Neural cell (in vitro differentiated cells): ENCODE data around the gene ITGB1.

Experiments used
- EP300 ChIP-seq: fragments of 450-650 bp; conservative IDR thresholded peaks from 2 replicates; pipeline ENCODE4 v1.6.1; 2014; ENCODE audit warnings: antibody characterized with exemption, mild to moderate bottlenecking, moderate library complexity; ENCODE audit not compliant: poor library complexity, severe bottlenecking
- POLR2AphosphoS5 ChIP-seq: IDR thresholded peaks from 2 replicates; pipeline ENCODE4 v1.6.1; 2012
- RAD21 ChIP-seq: fragments of 450-650 bp; conservative IDR thresholded peaks from 2 replicates; pipeline ENCODE4 v1.6.1; 2014; ENCODE audit warnings: antibody characterized with exemption, mild to moderate bottlenecking, moderate library complexity
- TF ChIP-seq, protein P1 (sequence below): fragments of 450-650 bp; IDR thresholded peaks from 2 replicates; pipeline ENCODE4 v1.5.1; 2014; ENCODE audit warnings: antibody characterized with exemption, mild to moderate bottlenecking, moderate library complexity; ENCODE audit not compliant: poor library complexity, severe bottlenecking

DNA sequence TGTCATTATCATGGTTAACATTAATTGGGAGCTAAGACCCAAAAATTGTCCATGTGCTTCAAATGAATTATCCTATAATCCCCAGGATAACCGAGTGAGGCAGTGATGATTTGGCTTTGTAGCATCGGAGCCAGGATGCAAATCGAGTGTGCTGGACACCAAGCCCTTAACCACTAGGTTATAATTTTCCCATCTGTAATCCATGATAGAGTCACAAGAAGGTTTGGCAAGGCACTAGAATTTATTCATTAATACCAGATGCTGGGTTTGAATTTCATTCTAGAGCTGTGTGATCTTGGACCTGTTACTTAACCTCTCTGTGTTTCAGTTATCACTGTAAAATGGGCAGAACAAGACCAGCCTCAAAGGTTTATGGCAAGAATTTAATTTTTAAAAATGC lies 21.0 kb upstream of the ITGB1 start:
- TF ChIP-seq, protein P1, sequence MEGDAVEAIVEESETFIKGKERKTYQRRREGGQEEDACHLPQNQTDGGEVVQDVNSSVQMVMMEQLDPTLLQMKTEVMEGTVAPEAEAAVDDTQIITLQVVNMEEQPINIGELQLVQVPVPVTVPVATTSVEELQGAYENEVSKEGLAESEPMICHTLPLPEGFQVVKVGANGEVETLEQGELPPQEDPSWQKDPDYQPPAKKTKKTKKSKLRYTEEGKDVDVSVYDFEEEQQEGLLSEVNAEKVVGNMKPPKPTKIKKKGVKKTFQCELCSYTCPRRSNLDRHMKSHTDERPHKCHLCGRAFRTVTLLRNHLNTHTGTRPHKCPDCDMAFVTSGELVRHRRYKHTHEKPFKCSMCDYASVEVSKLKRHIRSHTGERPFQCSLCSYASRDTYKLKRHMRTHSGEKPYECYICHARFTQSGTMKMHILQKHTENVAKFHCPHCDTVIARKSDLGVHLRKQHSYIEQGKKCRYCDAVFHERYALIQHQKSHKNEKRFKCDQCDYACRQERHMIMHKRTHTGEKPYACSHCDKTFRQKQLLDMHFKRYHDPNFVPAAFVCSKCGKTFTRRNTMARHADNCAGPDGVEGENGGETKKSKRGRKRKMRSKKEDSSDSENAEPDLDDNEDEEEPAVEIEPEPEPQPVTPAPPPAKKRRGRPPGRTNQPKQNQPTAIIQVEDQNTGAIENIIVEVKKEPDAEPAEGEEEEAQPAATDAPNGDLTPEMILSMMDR, result no peak
- TF ChIP-seq EP300 (no peak), POLR2AphosphoS5 (no peak), RAD21 (no peak)
